GM18868 (cell line): Measurements from ENCODE around the gene GRAMD1B.

Experiments used
- ATAC-seq: cut with Tn5 transposase; IDR thresholded peaks from one replicate; pipeline ENCODE4 v1.9.1; 2021; ENCODE audit warnings: mild to moderate bottlenecking, moderate library complexity; ENCODE audit not compliant: unreplicated experiment

Gene GRAMD1B

GRCh38 chr11:123527526-123527925 is 97.5 kb downstream of the GRAMD1B start:
- ATAC-seq = no peak

GRCh38 chr11:123527947-123528346 is 97.9 kb downstream of the GRAMD1B start:
- no peak for ATAC-seq

- no peak for ATAC-seq
Observed at GRCh38 chr11:123531325-123531724, 101.3 kb downstream of the GRAMD1B start.

GRCh38 chr11:123532131-123532530 is 102.1 kb downstream of the GRAMD1B start:
- ATAC-seq = no peak

GRCh38 chr11:123535401-123535800 is 105.3 kb downstream of the GRAMD1B start:
- ATAC-seq = no peak

GRCh38 chr11:123536690-123537437 is 106.8 kb downstream of the GRAMD1B start:
- ATAC-seq = no peak

- ATAC-seq = no peak
Observed at GRCh38 chr11:123537726-123538125, 107.7 kb downstream of the GRAMD1B start.

DNA sequence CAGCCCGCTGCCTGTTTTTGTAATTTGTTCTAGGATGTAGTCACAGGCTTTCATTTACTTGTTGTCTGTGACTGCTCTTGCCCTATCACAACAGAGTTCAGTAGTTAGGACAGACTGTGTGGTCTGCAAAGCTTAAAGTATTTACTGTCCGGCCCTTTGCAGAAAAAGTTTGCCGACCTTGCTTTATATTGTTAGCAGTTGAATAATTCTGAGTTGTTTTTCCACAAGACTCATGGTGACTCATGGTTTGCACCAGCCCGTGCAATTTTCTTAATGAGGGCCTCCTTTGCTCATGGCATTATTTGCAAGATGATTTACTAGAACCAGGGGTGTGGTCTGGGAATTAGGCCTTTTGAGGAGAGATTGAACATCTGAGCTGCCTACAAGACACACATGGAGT is 113.7 kb downstream of the GRAMD1B start:
- no peak for ATAC-seq

DNA sequence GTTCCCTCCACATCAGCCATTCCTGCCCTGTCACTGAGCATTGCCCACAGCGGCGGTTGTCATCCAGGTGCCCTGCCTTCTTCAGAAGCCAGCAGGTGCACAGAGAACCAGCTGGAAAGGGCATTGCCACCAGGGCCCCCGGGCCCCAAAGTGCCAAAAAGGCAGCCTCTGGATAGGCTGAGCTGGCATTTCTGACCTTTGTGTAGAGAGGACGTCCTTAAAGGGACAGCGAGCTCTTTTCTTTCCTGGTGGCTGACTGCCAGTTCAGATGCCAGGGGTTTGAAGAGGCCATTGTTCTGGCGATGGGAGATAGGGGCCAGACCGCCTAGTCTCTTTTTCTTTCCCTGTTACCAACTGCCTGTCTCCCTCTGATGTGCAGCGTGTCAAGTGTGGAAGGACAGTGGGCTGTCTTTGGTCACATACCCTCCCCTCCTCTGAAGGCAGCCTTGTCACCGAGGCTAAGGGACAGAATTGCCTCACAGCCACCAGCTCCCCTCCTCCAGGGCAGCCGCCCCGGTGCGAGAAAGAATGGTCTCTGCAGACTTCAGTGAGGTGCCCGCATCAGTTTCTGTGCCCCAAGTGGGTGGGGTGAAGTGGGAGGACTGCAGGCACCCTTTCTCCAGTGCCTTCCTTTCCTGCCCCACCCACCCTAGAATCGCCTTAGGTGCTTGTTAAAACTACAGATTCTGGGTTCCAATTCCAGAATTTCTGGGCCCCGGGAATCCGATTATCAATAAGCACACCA is 114.7 kb downstream of the GRAMD1B start:
- ATAC-seq = no peak

- ATAC-seq = no peak
Observed at GRCh38 chr11:123545726-123546270, 115.7 kb downstream of the GRAMD1B start.

- ATAC-seq = no peak
Observed at GRCh38 chr11:123546515-123546914, 116.4 kb downstream of the GRAMD1B start.

DNA sequence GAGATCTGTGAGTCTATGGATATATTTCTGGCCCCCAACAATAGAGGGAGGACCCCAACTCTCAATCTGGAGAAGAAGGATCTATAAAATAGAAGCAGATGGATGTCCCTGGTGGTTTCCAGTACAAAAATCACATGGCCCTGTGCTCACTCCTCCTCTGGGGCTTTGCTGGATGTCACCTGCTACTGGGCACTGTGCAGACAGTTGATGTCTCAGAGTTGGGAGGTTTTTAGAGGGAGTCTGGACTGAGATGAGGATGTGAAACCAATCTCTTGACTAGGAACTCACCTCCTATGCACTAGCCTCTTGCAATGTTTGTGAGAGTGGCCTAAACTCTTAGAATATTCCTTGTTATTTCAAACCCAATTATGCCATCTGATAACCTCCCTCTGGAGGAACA is 117.1 kb downstream of the GRAMD1B start:
- peak; percentile 98 for ATAC-seq

DNA sequence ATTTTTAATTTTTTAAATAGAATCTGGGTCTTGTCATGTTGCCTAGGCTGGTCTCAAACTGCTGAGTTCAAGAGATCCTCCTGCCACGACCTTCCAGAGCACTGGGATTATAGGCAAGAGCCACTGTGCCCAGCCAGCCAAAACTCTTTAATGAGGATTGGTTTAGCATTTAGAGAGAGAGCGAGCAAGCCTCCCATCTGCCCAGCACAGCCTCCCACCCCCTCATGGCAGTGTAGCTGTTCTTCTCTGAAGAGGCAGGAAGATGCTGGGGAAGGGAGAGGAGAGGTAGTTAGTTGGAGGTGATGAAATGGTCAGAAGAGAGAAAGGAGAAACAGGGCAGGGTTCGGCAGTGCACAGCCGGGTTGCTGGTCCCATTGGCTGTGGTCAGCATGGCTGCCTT is 118.7 kb downstream of the GRAMD1B start:
- ATAC-seq = no peak

GRCh38 chr11:123549926-123550917 is 120.2 kb downstream of the GRAMD1B start:
- no peak for ATAC-seq

DNA sequence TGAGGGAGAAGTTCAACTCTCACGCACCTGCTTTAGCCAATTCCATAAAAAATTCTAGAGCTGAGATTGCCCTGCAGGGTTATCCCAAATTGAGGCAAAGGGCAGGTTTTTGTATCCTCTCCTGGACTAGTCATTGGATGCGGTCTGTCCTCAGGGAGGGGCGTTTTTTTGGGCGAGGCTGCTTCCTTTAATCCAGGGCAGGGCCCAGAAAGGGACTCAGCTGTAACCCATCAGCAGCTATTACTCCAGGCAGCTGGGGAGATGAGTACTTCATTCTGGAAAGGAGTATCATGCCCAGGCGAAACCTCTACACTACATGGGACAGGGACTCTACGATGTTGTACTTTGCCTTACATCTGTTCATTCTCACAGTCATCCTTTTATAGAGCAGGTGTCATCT is 121.0 kb downstream of the GRAMD1B start:
- ATAC-seq = no peak

DNA sequence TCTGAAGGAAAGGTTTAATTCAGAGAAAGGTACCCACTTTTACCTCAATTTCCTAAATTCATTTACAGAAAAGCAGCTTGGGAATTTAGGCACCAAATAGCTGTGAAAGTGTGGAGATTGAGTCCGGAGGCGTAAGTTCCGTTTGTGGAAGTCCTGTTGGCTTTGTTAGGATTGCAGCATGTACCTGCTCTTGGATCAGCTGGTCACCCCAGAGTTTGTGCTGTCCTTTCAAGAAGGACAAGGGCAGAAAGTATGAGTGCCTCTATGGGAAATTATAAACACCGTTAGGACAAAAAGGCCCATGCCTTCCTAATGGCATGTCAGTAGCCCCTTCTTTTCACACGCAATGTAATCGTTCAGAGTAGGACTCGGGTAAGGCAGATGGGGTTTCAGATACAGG is 126.6 kb downstream of the GRAMD1B start:
- no peak for ATAC-seq

- ATAC-seq = no peak
Observed at GRCh38 chr11:123558536-123559315, 128.7 kb downstream of the GRAMD1B start.

DNA sequence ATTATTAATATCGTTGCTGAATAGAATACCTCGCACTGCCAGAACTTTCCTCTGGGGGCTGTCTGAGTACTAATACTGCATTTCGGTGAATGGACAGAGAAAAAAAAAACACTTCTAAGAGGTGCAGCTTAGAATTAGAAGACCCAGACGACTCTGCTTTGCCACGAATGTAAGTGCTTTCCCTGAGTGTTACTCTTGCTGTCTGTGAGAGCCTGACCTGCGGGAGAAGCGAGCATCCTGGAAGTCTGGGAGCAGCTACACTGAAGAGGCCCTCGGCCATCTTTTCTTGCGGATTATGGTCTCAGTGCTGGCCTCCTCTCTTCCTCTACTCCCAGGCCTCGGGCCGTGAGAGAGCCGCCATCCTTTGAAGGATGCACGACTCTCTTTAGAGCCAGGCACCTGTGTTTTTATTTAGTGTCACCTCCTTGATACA is 129.5 kb downstream of the GRAMD1B start:
- no peak for ATAC-seq

GRCh38 chr11:123560006-123560405 is 129.9 kb downstream of the GRAMD1B start:
- ATAC-seq = peak; percentile 75

DNA sequence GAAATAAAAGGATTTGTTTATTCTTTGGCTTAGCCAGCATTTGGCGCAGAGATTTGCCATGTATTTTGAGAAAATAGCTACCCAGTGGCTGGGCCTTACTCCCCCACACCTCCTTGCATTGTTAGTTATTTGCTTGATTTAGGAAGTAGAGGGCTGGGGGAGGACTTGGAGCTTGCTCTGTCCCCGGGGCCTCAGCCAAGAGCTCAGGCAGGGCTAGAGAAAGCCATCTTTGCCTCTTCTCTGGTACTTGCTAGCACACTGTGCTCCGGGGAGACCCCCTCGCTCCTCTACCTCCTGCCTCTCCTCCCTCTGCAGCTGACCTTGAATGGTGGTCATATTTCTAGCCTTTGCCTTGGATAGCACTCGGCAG is 131.3 kb downstream of the GRAMD1B start:
- no peak for ATAC-seq
